GM19351 (cell line): ENCODE data around the gene SMTNL1.

Experiments
- ATAC-seq: cut with Tn5 transposase; IDR thresholded peaks from one replicate; pipeline ENCODE4 v1.9.1; 2021; ENCODE audit warnings: mild to moderate bottlenecking, moderate library complexity; ENCODE audit not compliant: unreplicated experiment

SMTNL1 gene

GRCh38 chr11:57536947-57537619 is at the start of gene SMTNL1:
Gene SMTNL1, plus strand, starts transcription at chr11:57537595. Its CDS starts 5,048 bp downstream, at chr11:57542643.
- ATAC-seq = no peak

GRCh38 chr11:57487920-57488659 is 49.3 kb upstream of the SMTNL1 start:
- ATAC-seq = no peak

- ATAC-seq = no peak
Measured at GRCh38 chr11:57490456-57491248, 46.7 kb upstream of the SMTNL1 start.

- ATAC-seq = peak; percentile 53
Measured at GRCh38 chr11:57491371-57492061, 45.9 kb upstream of the SMTNL1 start.

GRCh38 chr11:57493507-57494503 is 43.6 kb upstream of the SMTNL1 start:
- ATAC-seq = peak; percentile 88

- no peak for ATAC-seq
Measured at GRCh38 chr11:57496109-57496820, 41.1 kb upstream of the SMTNL1 start.

GRCh38 chr11:57497303-57498247 is 39.8 kb upstream of the SMTNL1 start:
- ATAC-seq = no peak

GRCh38 chr11:57498540-57498939 is 38.9 kb upstream of the SMTNL1 start:
- no peak for ATAC-seq

- peak; percentile 59 for ATAC-seq
Measured at GRCh38 chr11:57499413-57499982, 37.9 kb upstream of the SMTNL1 start.

- no peak for ATAC-seq
Measured at GRCh38 chr11:57499983-57500461, 37.4 kb upstream of the SMTNL1 start.

- no peak for ATAC-seq
Measured at GRCh38 chr11:57500515-57500914, 36.9 kb upstream of the SMTNL1 start.

- no peak for ATAC-seq
Measured at GRCh38 chr11:57500926-57501325, 36.5 kb upstream of the SMTNL1 start.

GRCh38 chr11:57501953-57502352 is 35.4 kb upstream of the SMTNL1 start:
- no peak for ATAC-seq

GRCh38 chr11:57502376-57502775 is 35.0 kb upstream of the SMTNL1 start:
- ATAC-seq = no peak

- ATAC-seq = no peak
Measured at GRCh38 chr11:57502870-57503269, 34.5 kb upstream of the SMTNL1 start.

- no peak for ATAC-seq
Measured at GRCh38 chr11:57504511-57504910, 32.9 kb upstream of the SMTNL1 start.

GRCh38 chr11:57506522-57506921 is 30.9 kb upstream of the SMTNL1 start:
- ATAC-seq = no peak
